H9 (cell line): ENCODE data around the gene FAM193B. TPM values are rescaled to one million over a fixed set of nuclear protein-coding genes. Genes with fewer than 3 reads are reported as not detected.

Source experiments
- DNase-seq: peaks from one replicate; pipeline ENCODE4 v3.0.0-alpha.2; 2017
- H2AFZ ChIP-seq: one replicate; pipeline ENCODE4 v1.6.1; 2013; ENCODE audit warnings: mild to moderate bottlenecking, low read length, control low read depth, moderate library complexity
- H2AK5ac ChIP-seq: 2 replicates; pipeline ENCODE4 v1.6.1; 2013; ENCODE audit warnings: low read length, control low read depth, mixed read lengths; ENCODE audit not compliant: insufficient read length
- H2BK120ac ChIP-seq: one replicate; pipeline ENCODE4 v1.6.1; 2013; ENCODE audit warnings: low read depth, mild to moderate bottlenecking, low read length, control low read depth, inconsistent platforms; ENCODE audit not compliant: poor library complexity, severe bottlenecking
- H2BK12ac ChIP-seq: 2 replicates; pipeline ENCODE4 v1.6.1; 2013; ENCODE audit warnings: low read length, control low read depth, mixed read lengths, low read depth; ENCODE audit not compliant: insufficient read length
- H2BK15ac ChIP-seq: 2 replicates; pipeline ENCODE4 v1.6.1; 2013; ENCODE audit warnings: low read depth, low read length, control low read depth
- H2BK20ac ChIP-seq: one replicate; pipeline ENCODE4 v1.6.1; 2013; ENCODE audit warnings: low read depth, mild to moderate bottlenecking, low read length, control low read depth, inconsistent platforms; ENCODE audit not compliant: poor library complexity, severe bottlenecking
- H2BK5ac ChIP-seq: 2 replicates; pipeline ENCODE4 v1.6.1; 2013; ENCODE audit warnings: low read length, control low read depth, mixed read lengths; ENCODE audit not compliant: insufficient read length
- H3K14ac ChIP-seq: 2 replicates; pipeline ENCODE4 v1.6.1; 2013; ENCODE audit warnings: low read length, control low read depth; ENCODE audit not compliant: insufficient read depth
- H3K18ac ChIP-seq: 2 replicates; pipeline ENCODE4 v1.6.1; 2013; ENCODE audit warnings: low read depth, mild to moderate bottlenecking, mixed read lengths, low read length, control low read depth; ENCODE audit not compliant: insufficient read length
- H3K23ac ChIP-seq: 2 replicates; pipeline ENCODE4 v1.6.1; 2013; ENCODE audit warnings: low read length, control low read depth, mixed read lengths, low read depth; ENCODE audit not compliant: insufficient read length
- H3K23me2 ChIP-seq: 2 replicates; pipeline ENCODE4 v1.6.1; 2013; ENCODE audit warnings: low read depth, mild to moderate bottlenecking, mixed read lengths, low read length, control low read depth; ENCODE audit not compliant: insufficient read length, poor library complexity, severe bottlenecking
- H3K27ac ChIP-seq: 2 replicates; pipeline ENCODE4 v1.5.1; 2013; ENCODE audit warnings: low read length, control low read depth, mixed read lengths, low read depth; ENCODE audit not compliant: insufficient read length
- H3K27me3 ChIP-seq: 2 replicates; pipeline ENCODE4 v1.6.1; 2013; ENCODE audit warnings: low read length, control low read depth, inconsistent platforms; ENCODE audit not compliant: insufficient read depth
- H3K4ac ChIP-seq: 2 replicates; pipeline ENCODE4 v1.6.1; 2013; ENCODE audit warnings: low read depth, mild to moderate bottlenecking, control low read depth, inconsistent platforms, low read length, moderate library complexity
- H3K4me1 ChIP-seq: 2 replicates; pipeline ENCODE4 v1.6.1; 2013; ENCODE audit warnings: low read length, control low read depth, inconsistent platforms; ENCODE audit not compliant: insufficient read depth
- H3K4me2 ChIP-seq: 2 replicates; pipeline ENCODE4 v1.6.1; 2013; ENCODE audit warnings: low read length, control low read depth, mixed read lengths; ENCODE audit not compliant: insufficient read length, insufficient read depth
- H3K56ac ChIP-seq: 2 replicates; pipeline ENCODE4 v1.6.1; 2013; ENCODE audit warnings: low read depth, mild to moderate bottlenecking, mixed read lengths, low read length, control low read depth; ENCODE audit not compliant: insufficient read length
- H3K79me1 ChIP-seq: 2 replicates; pipeline ENCODE4 v1.6.1; 2013; ENCODE audit warnings: low read depth, mild to moderate bottlenecking, moderate library complexity, low read length, control low read depth, inconsistent platforms; ENCODE audit not compliant: insufficient read depth, poor library complexity, severe bottlenecking
- H3K79me2 ChIP-seq: 2 replicates; pipeline ENCODE4 v1.6.1; 2013; ENCODE audit warnings: low read length, control low read depth, inconsistent platforms; ENCODE audit not compliant: insufficient read depth
- H3K9ac ChIP-seq: 2 replicates; pipeline ENCODE4 v1.6.1; 2013; ENCODE audit warnings: low read length, control low read depth, mixed read lengths; ENCODE audit not compliant: insufficient read length; ENCODE audit errors: extremely low read depth
- H3K9me3 ChIP-seq: one replicate; pipeline ENCODE4 v1.6.1; 2013; ENCODE audit warnings: low read depth, low read length, inconsistent platforms; ENCODE audit not compliant: control insufficient read depth
- H3T11ph ChIP-seq: one replicate; pipeline ENCODE4 v1.6.1; 2013; ENCODE audit warnings: mild to moderate bottlenecking, low read length, control low read depth, inconsistent platforms
- H4K20me1 ChIP-seq: one replicate; pipeline ENCODE4 v1.6.1; 2013; ENCODE audit not compliant: control insufficient read depth, insufficient read length, insufficient read depth
- H4K5ac ChIP-seq: 2 replicates; pipeline ENCODE4 v1.6.1; 2013; ENCODE audit warnings: low read depth, mild to moderate bottlenecking, mixed read lengths, low read length, control low read depth; ENCODE audit not compliant: insufficient read length
- H4K8ac ChIP-seq: replicated peaks from 2 replicates; pipeline ENCODE4 v1.6.1; 2013; ENCODE audit warnings: low read length, control low read depth, mixed read lengths, low read depth; ENCODE audit not compliant: insufficient read length
- H4K91ac ChIP-seq: 2 replicates; pipeline ENCODE4 v1.6.1; 2013; ENCODE audit warnings: low read depth, mild to moderate bottlenecking, moderate library complexity, mixed read lengths, low read length, control low read depth; ENCODE audit not compliant: insufficient read length
- H3K27ac Mint-ChIP-seq, 3 experiments: 2 replicates in 2 of 3; 3 replicates in 1 of 3; pipeline ENCODE4 v1.8.0; 2020 to 2021; ENCODE audit warnings: mixed read lengths in 3 of 3, mild to moderate bottlenecking in 1 of 3, moderate library complexity in 1 of 3
- H3K27me3 Mint-ChIP-seq: 2 replicates; pipeline ENCODE4 v1.8.0; 2021; ENCODE audit warnings: low read depth, mild to moderate bottlenecking, moderate library complexity, mixed read lengths
- H3K36me3 Mint-ChIP-seq, 3 experiments: 2 replicates in 2 of 3; 3 replicates in 1 of 3; pipeline ENCODE4 v1.8.0; 2020 to 2021; ENCODE audit warnings: low read depth in 3 of 3, mixed read lengths in 3 of 3; ENCODE audit not compliant: insufficient read depth in 1 of 3
- H3K4me1 Mint-ChIP-seq, 2 experiments: 2 replicates each; pipeline ENCODE4 v1.8.0; 2020; ENCODE audit warnings: mixed read lengths in 2 of 2
- H3K4me3 Mint-ChIP-seq, 2 experiments: 2 replicates in 1 of 2; 3 replicates in 1 of 2; pipeline ENCODE4 v1.8.0; 2020 to 2021; ENCODE audit warnings: mild to moderate bottlenecking in 2 of 2, mixed read lengths in 2 of 2, moderate library complexity in 1 of 2
- H3K9me3 Mint-ChIP-seq, 2 experiments: 2 replicates in 1 of 2; 3 replicates in 1 of 2; pipeline ENCODE4 v1.8.0; 2020; ENCODE audit warnings: mild to moderate bottlenecking in 2 of 2, mixed read lengths in 2 of 2, moderate library complexity in 1 of 2
- CTCF ChIP-seq: fragments of 200-600 bp; sonication (generic); conservative IDR thresholded peaks from 3 replicates; pipeline ENCODE4 v1.8.0; 2021; ENCODE audit warnings: antibody characterized with exemption, mild to moderate bottlenecking
- WGBS: extraction: QIAGEN DNeasy Blood & Tissue Kit; methylation state at CpG from one replicate; pipeline ENCODE4 v1.1.7; 2013; ENCODE audit warnings: missing lambda C conversion rate, low lambda C conversion rate, mixed read lengths; ENCODE audit not compliant: insufficient read length; ENCODE audit errors: extremely low coverage; 5-methylcytosine and 5-hydroxymethylcytosine counted together
- total RNA-seq: library from RNA; stranded (reverse); gene quantifications from 2 replicates; pipeline ENCODE4 v1.2.1, GENCODE V29; 2021

Gene FAM193B
- total RNA-seq, 1 experiment from 2014 or later, result 71.5 TPM

GRCh38 chr5:177542816-177543465, 11.4 kb downstream of the FAM193B start:
- Histone ChIP-seq H2BK15ac (no peak overlapping the region), H2AK5ac (no peak overlapping the region), H2BK5ac (no peak overlapping the region), H3K27ac (no peak overlapping the region), H4K5ac (no peak overlapping the region), H3K4me1 (no peaks in the 10 kb centered on the region), H2BK12ac (no peak overlapping the region), H4K8ac (no peak overlapping the region), H3T11ph (no peak overlapping the region), H3K23ac (no peak overlapping the region), H3K14ac (no peak overlapping the region), H2BK20ac (no peak overlapping the region), H3K18ac (no peak overlapping the region), H3K79me2 (peaks cover 4% of the 10 kb centered on the region; the same call in 1 of the 2 replicates), H3K9ac (no peak overlapping the region), H2BK120ac (no peak overlapping the region), H3K4ac (no peak overlapping the region), H3K4me2 (no peak overlapping the region), H4K20me1 (no peaks in the 10 kb centered on the region), H3K56ac (no peak overlapping the region), H2AFZ (no peak overlapping the region), H3K9me3 (no peaks in the 10 kb centered on the region), H4K91ac (no peak overlapping the region), H3K23me2 (no peaks in the 10 kb centered on the region), H3K27me3 (no peaks in the 10 kb centered on the region), H3K79me1 (peaks cover 6% of the 10 kb centered on the region)
- Mint-ChIP-seq H3K27ac (peak overlapping the region in 1 of 3 experiments; percentile 59; a peak in 1 of 7 replicates), H3K9me3 (no peaks in the 10 kb centered on the region), H3K4me1 (peaks cover 3 to 4% of the 10 kb centered on the region in 2 experiments; a peak in 3 of 4 replicates), H3K36me3 (peaks cover 15 to 33% (median 32%) of the 10 kb centered on the region in 3 experiments; a peak in 6 of 7 replicates), H3K27me3 (no peaks in the 10 kb centered on the region), H3K4me3 (no peak overlapping the region)
- DNase-seq, result no peak
- TF ChIP-seq CTCF, result no peak
- no CpG with 5 or more reads among the region's 4 CpGs for WGBS
